HG02571 (cell line): ENCODE results near the gene DNAH8.
"Not testable (repeated sequence)": the region's sequence is repeated elsewhere in the genome, so short reads cannot be mapped to it uniquely, and the experiment has no call there.

Experiments
- ATAC-seq: cut with Tn5 transposase; IDR thresholded peaks from one replicate; pipeline ENCODE4 v1.9.1; 2021; ENCODE audit warnings: mild to moderate bottlenecking, moderate library complexity; ENCODE audit not compliant: unreplicated experiment

The DNAH8 gene

DNA sequence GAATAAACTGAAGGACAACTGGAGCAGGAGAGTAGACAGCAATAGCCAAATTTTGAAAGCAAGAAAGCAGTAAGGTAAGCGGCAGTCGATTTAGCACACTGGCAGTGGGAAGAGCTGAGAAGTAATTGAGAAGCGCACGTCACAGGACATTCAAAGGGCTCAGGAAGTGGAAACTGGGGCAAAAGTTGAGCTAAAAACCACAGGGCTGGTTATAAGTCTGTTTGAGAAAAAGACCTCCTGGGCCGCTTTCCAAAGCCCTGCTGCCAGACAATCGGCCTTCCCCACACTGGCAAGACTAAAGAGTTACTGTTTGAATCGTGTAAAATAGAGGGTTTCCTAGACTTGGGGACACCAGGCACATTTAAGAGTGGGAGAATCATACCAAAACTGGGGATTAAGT, 161.4 kb downstream of the DNAH8 start:
- no peak for ATAC-seq

DNA sequence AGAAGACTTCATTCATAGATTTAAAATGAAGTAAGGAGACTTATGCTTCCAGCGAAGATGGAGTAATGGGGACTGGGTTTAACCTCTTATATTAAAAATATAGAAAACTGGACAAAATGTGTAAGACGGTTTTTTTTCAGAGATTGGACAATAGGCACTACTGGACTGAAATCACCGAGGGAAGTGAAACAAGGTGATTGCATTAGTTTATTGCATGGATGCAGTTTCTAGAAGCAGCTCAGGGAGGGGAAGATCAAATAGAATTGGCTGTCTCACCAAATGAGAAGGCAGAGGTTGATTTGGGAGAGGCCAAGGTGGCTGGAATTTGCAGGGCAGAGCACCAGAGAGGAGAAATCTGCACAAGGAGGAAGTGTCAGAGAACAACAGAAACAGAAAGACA, 162.6 kb downstream of the DNAH8 start:
- no peak for ATAC-seq

DNA sequence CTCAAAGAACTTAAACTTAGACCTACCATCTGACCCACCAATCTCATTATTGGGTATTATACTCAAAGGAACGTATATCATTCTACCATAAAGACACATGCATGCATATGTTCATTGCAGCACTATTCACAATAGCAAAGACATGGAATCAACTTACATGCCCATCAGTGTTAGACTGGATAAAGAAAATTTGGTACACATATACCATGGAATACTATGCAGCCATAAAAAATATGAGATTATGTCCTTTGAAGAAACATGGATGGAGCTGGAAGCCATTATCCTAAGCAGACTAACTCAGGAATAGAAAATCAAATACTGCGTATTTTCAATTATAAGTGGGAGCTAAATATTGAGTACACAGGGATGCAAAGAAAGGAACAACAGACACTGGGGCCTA, 167.0 kb downstream of the DNAH8 start:
- ATAC-seq = no peak

DNA sequence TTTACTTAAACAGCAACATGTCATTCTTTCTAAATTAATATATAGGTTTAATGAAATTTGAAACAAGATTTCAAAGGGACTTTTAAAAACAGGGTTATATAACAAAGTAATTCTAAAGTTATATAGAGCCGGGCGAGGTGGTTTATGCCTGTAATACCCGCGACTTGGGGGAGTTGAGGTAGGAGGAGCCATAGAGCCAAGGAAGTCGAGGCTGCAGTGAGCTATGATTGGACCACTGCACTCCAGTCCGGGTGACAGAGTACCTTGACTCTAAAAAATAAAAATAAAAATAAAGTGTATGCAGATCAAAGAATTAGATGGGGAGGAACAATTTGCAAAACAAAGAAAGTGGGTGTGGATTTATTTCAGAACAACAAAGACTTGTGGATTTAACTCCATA, 182.4 kb downstream of the DNAH8 start:
- ATAC-seq = no peak

DNA sequence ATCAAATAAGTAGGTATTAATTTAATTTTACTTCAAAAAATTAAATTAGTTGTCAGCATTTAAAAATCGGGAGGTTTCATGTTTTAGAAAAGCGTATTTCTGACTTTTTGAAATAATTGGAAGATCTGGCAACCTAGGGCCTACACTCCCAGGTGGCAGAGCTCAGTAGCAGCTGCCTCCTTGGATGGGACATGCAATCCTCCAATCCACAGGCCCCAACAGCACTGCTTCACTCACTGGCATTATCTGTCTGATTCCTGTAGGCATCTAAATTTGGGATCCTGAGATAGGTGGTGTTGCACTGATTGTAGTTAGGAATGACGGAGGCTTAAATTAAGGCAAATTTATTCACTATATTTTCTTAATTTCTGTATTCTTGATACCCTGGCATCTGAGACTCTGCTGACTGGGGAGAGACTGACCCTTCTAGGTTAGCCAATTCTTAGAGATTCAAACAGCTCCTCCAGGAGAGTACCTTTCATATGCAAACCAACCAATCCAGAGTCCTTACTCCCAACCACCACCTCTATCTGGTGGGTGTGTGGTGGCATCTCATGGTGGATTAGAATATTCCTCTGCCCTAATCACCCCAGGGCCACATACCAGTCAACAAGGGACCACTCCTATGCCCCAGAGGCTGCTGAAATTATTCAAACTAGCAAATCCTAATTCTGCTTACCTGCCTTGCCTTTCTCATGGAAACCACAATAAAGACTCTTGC, 186.9 kb downstream of the DNAH8 start:
- ATAC-seq = no peak

DNA sequence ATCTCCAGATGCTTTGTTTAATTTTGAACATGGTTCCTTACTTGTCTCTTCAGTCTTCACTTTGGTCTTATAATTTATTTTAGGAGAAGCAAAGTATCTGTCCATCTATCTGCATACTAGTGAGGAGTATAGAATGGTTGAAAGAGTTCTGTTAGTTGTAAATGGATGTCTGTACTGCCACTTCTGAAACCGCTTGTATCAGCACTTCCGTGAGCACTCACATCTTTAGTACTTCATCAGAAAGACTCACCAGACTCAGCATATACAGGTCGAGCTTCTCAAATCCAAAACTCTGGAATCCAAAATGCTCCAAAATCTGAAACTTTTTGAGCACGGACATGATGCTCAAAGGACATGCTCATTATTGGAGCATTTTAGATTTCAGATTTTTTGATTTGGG, 191.5 kb downstream of the DNAH8 start:
- ATAC-seq = no peak

DNA sequence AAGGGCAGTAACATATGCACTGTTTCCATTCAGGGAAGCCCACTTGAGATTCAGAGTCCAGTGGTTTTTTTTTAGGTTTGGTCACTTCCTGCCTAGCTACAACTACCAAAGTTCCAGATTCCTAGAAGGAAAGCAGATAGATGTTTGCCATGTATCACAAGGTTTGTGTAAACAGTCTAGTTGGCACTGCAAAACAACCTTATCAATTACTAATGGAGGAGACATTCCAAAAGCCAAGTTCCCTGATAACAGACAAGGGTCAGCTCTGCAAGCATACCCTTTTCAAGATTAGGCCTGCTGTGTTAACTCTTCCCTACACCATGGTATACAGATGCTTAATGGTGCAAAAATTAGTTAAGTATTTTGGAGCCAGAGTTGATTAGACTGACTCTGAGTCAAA, 192.2 kb downstream of the DNAH8 start:
- ATAC-seq = no peak

DNA sequence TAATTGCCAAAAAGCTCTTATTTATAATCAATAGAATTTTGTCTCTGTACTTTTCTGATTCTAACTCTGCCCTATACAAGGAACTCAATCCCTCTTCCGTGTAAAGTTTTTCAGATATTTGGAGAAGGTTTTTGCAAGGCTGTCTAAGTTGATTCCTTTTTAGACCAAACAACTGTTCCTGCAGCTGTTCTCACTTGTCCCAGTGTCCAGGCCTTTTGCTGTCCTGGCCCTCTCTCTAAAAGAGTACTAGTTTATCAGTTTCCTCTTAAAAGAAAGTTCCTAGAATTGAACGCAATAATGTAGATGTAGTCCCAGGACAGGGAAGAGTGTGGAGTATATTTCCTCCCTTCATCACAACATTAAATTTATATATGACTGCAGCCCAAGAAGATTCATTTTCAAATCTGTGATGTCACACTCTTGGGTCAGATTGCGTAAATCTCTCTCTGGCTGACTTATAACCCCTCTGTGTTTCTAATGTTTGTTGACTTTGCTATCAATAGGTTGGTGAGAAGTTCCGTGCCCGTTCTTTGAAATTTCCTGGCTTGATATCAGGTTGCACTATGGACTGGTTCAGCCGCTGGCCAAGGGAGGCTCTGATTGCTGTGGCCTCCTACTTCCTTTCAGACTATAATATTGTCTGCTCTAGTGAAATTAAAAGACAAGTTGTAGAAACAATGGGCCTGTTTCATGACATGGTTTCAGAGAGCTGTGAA, 194.1 kb downstream of the DNAH8 start:
- no peak for ATAC-seq

DNA sequence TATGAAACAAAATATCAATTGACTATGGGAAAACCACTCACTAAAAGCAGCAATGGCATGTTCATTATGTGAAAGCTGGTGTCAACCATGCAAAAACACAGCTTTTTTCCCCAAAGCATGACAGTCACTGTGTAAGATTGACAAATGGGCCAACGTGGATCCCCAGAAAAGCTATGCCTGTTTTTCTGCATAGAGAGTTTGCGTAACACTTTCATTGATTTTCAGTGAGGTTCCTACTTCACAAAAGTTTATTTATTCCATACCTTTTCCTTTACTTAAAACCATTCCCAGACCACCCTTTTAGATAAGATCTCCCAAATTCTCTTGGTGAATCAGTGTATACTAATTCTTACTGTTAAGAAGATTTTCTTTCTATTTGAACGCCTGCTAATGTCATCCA, 195.1 kb downstream of the DNAH8 start:
- ATAC-seq = no peak

DNA sequence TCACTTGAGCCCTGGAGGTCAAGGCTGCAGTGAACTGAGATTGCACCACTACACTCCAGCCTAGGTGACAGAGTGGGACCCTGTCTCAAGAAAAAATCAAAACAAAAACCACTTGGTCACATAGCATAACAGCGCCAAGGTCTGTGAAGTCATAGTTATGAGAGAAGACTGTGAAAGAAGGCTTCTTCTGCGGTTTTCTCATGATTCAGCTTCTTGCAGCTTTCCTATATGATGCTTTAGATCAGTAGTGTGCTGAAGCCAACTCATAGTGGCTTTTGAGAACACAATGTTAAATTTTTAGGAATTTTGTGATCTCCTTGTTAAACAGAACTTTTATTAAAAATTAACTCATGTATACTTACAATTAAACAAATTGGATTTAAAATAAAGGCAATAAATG, 197.3 kb downstream of the DNAH8 start:
- ATAC-seq = no peak

DNA sequence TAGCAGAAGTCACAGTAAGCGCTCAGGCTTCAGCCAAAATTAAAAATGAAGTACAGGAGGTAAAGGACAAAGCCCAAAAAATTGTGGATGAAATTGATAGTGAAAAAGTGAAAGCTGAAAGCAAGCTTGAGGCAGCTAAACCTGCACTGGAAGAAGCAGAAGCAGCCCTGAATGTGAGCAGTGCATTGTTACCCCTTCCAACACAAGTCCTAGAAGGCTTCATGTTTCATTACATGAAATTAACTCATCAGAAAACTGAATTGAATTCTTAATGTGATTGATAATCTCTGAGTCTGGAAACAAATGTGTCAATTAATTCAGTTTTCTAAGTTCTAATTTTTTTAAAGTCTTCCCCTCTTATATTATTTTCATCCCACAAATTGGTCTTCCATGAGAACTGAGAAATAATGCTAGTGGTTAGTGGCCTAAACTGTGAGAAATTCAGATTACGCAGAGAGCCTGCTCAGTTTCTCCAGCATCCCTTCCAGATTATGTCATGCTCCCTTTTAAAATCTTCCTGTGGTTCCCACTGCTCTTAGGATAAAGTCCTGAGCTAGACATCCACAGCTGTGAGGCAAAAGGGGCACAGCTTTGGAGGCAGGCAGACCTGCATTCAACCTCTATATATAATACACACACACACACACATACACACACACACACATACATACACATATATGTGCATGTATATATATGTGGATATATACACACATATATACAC, 200.3 kb downstream of the DNAH8 start:
- no peak for ATAC-seq

DNA sequence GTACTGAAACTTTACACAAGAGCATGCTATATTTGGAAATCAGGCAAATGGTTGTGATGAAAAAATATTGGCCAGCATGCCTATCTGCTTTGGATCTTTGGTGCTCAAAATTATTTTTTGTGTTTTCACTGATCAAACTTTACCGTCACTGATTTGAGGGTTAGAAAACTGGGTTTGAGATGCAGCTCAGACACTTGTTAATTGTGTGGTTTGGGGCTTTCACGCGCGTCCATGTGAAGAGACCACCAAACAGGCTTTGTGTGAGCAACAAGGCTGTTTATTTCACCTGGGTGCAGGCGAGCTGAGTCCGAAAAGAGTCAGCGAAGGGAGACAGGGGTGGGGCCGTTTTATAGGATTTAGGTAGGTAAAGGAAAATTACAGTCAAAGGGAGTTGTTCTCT, 206.4 kb downstream of the DNAH8 start:
- ATAC-seq = not testable (repeated sequence)

DNA sequence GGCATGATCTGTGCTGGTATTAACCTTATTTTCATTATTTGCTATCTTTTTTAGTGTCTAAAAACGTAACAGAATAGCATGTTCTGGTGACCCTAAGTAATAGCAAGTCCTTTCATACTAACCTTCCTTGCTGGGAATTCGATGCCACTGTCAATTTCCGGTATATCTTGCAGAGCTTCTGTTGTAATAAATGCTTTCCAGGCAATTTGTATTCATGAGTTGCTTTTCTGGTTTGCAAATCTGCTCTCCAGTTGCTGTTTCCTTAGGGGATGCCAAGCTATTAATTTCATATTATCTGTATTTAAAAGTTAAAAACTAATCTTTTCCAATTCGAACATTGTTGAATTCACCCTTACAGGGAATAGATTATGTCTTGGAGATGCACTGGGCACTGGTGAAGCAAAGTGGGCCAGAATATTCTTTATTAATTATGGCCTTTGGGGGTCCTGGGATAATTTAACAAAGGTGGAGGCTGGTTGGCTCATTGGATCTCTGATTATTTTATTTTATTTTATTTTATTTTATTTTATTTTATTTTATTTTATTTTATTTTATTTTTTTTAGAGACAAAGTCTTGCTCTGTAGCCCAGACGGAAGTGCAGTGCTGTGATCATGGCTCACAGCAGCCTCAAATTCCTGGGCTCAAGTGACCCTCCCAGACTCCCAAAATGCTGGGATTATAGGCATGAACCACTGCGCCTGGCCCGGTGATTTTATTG, 209.8 kb downstream of the DNAH8 start:
- ATAC-seq = no peak

DNA sequence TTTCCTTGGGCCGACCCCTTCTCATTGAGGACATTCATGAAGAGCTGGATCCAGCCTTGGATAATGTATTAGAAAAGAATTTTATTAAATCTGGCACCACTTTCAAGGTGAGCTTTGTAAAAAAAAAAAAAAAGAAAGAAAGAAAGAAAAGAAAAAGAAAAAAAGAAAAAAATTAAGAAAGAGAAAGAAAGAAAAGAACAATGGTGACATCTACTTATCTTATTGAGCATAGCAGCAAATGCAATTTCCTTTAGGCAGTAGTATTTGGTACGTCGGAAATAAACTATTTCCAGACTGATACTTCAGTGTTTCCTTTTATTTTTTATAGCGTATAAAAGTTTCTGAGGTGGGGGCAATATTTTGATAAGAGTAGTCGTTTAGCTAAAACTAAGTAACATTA, 214.4 kb downstream of the DNAH8 start:
- no peak for ATAC-seq

DNA sequence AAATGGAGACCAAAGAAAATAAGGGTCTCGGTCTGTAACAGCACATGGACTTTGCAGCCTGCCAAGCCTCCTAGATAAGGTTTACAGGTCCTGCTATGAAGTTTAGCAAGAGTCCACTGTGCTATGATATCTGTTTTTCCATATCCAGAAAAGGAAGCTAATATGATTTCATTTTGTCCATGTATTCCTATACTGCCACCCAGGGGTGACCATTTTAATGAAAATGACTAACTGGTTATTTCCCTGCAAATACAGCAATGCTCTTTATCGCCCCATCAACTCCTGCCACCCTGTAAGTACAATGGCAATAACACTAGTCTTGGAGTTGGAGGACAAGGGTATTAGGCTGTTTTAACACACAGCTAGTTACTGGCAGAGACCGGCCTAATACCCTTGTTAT, 218.3 kb downstream of the DNAH8 start:
- no peak for ATAC-seq

DNA sequence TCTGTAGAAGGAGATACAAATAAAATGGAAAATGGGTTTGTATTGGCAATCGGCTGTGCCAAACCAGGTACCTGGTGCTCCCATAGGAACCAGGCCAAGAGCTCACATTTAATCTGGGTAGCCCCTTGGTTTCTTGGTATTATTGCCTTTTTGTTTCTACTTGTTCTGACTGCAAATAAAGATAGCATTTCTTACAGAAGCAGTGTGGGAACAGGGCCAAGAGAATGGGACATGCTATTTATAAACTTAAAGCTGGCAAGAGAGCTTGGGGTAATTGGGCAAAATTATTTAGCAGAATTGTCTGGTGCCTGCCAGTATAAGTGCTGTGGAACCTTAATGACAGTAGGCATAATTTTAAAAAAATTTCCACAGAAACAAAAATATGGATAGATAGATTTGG, 219.9 kb downstream of the DNAH8 start:
- ATAC-seq = no peak

DNA sequence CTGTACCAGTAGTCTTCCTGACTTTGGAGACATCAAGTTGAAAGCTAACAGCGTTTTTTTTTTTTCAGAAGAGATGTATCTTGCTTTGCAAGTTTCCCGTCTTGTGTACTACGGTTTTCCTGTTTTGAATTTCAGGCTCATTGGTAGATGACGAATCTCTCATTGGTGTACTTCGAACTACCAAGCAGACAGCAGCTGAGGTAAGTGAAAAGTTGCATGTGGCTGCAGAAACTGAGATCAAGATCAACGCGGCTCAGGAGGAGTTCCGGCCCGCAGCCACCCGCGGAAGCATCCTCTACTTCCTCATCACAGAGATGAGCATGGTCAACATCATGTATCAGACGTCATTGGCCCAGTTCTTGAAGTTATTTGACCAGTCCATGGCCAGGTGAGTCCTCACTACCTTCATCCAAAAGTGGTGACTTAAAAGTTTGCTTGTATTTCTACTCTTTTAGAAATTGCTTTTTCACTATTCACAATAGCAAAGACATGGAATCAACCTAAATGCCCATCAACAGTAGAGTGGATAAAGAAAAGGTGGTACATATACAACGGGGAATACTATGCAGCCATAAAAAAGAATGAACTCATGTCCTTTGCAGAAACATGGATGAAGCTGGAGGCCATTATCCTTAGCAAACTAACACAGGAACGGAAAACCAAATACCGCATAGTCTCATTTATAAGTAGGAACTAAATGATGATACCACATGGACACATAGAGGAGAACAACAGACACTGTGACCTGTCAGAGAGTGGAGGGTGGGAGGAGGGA, 222.9 kb downstream of the DNAH8 start:
- ATAC-seq = no peak

DNA sequence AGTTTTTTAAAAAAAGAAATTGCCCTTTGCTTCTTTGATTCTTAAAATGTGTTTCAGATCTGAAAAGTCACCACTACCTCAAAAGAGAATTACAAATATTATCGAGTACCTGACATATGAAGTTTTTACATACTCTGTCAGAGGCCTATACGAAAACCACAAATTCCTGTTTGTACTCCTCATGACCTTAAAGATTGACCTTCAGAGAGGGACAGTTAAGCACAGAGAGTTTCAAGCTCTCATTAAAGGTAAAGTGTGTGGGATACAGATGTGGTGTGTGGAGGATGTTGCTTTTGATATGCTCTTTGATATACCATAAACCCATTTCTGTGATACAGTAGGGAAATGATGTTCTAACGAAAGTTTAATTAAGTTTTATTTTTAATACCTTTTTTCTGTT, 223.6 kb downstream of the DNAH8 start:
- no peak for ATAC-seq

DNA sequence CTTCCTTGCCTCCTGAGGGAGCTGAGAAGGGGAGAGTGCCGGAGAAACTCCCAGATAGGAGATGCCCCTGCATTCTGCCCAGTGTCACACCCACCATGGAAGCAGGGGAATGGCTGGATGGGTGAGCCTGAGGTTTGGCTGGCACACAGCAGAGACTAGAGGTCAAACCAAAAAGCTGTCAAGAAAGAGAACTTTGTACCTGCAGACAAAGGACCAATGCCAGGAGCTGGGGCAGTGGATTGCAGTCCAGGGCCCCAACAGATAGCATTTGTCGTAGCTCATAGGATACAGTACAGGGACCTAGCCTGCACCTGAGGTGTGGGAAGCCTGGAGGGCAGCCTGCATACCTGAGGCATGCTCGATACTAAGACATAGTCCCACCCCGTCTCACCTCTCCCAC, 227.3 kb downstream of the DNAH8 start:
- ATAC-seq = no peak

DNA sequence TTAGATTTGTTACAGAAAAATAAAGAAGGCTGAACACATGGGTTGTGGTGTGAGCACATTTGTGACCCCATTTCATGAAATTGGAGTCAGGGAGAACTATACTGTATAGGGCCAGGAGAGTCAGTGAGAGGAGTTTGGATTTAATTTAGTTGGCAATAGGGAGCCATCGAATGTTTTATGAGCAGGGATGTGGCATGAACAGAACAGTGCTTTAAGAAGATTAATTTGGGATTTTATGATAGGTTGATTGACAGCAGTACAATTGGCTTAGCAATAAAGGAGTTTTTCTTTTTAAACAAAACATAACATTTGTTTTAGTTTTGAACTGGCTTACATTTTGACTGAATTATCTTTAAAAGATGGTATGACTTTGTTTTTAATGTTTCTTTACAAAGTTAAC, 227.9 kb downstream of the DNAH8 start:
- no peak for ATAC-seq

DNA sequence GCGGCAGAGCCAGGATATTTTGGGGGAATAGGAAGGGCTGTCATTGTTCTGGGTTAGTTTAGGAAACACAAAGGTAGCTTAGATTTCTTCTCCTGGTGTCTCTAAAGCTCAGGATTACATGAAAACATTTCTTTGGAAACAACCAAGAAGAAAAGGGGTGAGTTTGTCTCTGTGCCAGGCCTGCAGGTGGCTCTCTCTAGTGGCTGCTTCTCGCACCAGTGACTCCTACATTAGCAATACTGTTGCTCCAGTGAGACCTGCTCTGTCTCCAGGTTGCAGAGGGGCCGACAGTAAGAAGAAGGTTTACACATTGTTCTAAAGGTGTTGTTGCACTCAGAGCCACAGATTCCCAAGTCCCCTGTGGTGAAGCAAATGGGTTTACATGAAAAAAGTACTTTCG, 228.9 kb downstream of the DNAH8 start:
- ATAC-seq = no peak
